Measurements from ENCODE around the gene RNF2. TPM values are rescaled to one million over a fixed set of nuclear protein-coding genes. Genes with fewer than 3 reads are reported as not detected.

The RNF2 gene
- total and polyA plus RNA-seq, 7 donors, result 5.0 to 15.3 (median 8.2) TPM

DNA sequence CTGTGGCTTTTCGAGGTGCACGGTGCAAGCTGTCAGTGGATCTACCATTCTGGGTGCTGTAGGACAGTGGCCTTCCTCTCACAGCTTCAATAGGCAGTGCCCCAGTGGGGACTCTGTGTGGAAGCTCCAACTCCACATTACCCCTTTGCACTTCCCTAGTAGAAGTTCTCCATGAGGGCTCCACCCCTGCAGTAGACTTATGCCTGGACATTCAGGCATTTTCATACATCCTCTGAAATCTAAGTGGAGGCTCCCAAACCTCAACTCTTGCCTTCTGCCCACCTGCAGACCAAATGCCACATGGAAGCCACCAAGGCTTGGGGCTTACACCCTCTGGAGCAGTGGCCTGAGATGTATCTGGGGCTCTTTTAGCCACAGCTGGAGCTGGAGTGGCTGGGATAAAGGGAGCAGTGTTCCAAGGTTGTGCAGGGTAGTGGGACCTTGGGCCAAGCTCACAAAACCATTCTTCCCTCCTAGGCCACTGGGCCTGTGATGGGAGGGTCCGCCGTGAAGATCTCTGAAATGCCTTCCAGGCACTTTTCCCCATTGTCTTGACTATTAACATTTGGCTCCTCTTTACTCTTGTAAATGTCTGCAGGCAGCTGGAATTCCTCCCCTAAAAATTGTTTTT lies 18.0 kb upstream of the RNF2 start:
- H3K27ac ChIP-seq, result no peak overlapping the region
- peaks cover 5% of the 10 kb centered on the region for H3K9me3 ChIP-seq
- intact Hi-C loops (cut with DNase I), result no loop called here
- TF ChIP-seq, protein P1, sequence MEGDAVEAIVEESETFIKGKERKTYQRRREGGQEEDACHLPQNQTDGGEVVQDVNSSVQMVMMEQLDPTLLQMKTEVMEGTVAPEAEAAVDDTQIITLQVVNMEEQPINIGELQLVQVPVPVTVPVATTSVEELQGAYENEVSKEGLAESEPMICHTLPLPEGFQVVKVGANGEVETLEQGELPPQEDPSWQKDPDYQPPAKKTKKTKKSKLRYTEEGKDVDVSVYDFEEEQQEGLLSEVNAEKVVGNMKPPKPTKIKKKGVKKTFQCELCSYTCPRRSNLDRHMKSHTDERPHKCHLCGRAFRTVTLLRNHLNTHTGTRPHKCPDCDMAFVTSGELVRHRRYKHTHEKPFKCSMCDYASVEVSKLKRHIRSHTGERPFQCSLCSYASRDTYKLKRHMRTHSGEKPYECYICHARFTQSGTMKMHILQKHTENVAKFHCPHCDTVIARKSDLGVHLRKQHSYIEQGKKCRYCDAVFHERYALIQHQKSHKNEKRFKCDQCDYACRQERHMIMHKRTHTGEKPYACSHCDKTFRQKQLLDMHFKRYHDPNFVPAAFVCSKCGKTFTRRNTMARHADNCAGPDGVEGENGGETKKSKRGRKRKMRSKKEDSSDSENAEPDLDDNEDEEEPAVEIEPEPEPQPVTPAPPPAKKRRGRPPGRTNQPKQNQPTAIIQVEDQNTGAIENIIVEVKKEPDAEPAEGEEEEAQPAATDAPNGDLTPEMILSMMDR (IDR thresholded peaks at IDR 0.05), result no peak
- H3K4me3 ChIP-seq, result no peak overlapping the region
- no peaks in the 10 kb centered on the region for H3K27me3 ChIP-seq (ENCODE audit: insufficient read depth in 3 of 3, low read length in 2 of 3)
- no peak for ATAC-seq
- 94 to 100% (median 99%) methylated on average over 4 of the region's 4 CpGs for WGBS, 3 donors
- H3K4me1 ChIP-seq, result no peaks in the 10 kb centered on the region
- no peaks in the 10 kb centered on the region for H3K36me3 ChIP-seq (ENCODE audit: insufficient read depth in 1 of 2, low read depth in 1 of 2)
- no peak for DNase-seq

DNA sequence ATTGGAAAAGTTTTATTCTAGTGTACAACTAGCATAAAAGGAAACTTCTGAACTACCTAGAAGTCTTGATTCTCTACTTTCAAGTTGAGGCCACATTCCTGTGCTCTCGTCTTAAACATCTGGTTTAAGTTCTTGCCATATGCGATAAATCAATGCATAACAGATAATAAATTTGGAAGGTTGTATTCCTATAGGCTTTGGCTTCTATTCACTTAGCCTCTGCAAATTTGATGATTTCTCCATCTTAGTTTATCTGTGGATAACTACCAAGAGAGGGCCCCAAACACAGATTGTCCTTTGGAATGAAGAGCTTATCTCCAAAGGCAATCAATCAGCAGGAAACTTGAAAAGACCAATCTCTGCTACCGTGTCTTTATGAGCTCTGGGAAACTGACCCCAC lies 11.7 kb upstream of the RNF2 start:
- intact Hi-C loops (cut with DNase I), result no loop called here
- no peak overlapping the region for H3K27ac ChIP-seq
- ATAC-seq (no peak), DNase-seq (no peak)
- no peaks in the 10 kb centered on the region for H3K9me3 ChIP-seq
- no peak overlapping the region for H3K4me3 ChIP-seq
- TF ChIP-seq, protein P1 (IDR thresholded peaks at IDR 0.05), result no peak
- H3K4me1 ChIP-seq, result no peaks in the 10 kb centered on the region
- no peaks in the 10 kb centered on the region for H3K36me3 ChIP-seq (ENCODE audit: insufficient read depth in 1 of 2, low read depth in 1 of 2)
- H3K27me3 ChIP-seq (ENCODE audit: insufficient read depth in 3 of 3, low read length in 2 of 3), result no peaks in the 10 kb centered on the region
- WGBS, 3 donors, result 56 to 59% (median 57%) methylated on average over 3 of the region's 3 CpGs

DNA sequence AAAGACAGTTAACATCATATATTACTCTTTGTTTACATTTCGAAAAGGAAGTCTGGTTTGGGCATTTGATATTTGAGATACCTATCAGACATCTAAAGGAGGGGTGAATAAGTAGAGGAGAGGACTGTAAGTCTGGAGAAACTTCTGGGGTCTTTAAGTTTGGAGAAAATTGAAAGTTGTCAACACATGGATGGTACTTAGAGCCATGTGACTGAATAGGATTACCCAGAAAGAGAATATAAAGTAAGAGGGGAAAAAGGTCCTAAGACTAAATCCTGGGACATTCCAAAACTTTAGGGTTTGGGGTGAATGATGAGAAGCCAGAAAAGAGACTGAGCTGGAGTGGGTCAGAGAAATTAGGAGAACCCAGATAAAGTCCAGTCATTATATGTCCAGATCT lies 10.1 kb upstream of the RNF2 start:
- intact Hi-C loops (cut with DNase I), result no loop called here
- H3K27ac ChIP-seq, result no peak overlapping the region

DNA sequence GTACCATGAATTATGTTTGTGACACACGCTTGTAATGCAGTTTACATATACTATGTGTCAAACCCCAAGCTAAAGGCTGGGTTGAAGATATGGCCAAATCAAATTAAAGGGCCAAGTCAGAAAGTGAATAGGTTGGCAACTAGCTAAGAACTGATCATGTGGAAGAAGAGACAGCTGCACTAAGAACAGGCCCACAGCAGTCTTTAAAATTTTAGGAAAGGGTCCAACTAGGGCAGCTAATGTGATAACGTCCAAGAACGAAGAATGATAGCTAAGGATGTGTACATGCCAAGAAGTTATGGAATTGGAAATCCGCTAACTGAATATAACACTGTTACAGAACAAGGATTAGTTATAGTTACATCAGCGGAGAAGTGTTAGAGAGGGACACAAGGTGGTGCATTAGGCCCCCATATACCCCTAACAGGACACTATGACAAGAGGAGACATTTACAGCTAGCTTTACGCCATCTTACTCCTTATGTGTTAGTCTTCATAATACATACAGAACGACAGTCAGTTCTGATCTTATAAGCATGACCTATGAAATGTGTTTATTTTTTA lies 6.5 kb upstream of the RNF2 start:
- H3K36me3 ChIP-seq (ENCODE audit: insufficient read depth in 1 of 2, low read depth in 1 of 2), result no peaks in the 10 kb centered on the region
- intact Hi-C loops (cut with DNase I), result no loop called here
- 46 to 63% (median 47%) methylated on average over 7 of the region's 7 CpGs for WGBS, 3 donors
- no peaks in the 10 kb centered on the region for H3K9me3 ChIP-seq
- H3K4me3 ChIP-seq, result no peak overlapping the region
- TF ChIP-seq, protein P1 (IDR thresholded peaks at IDR 0.05), result no peak
- no peaks in the 10 kb centered on the region for H3K27me3 ChIP-seq (ENCODE audit: insufficient read depth in 3 of 3, low read length in 2 of 3)
- DNase-seq (no peak), ATAC-seq (peak; percentile 42 to 71 (median 55))
- no peak overlapping the region for H3K27ac ChIP-seq
- peaks cover 5% of the 10 kb centered on the region for H3K4me1 ChIP-seq

More for the DNA sequence above, 10.1 kb upstream of the RNF2 start:
- DNase-seq, result no peak
- ATAC-seq, result no peak
- Histone ChIP-seq H3K27me3 (ENCODE audit: insufficient read depth in 3 of 3, low read length in 2 of 3) (no peaks in the 10 kb centered on the region), H3K36me3 (ENCODE audit: insufficient read depth in 1 of 2, low read depth in 1 of 2) (no peaks in the 10 kb centered on the region), H3K9me3 (no peaks in the 10 kb centered on the region), H3K4me3 (no peak overlapping the region), H3K4me1 (peaks cover 5% of the 10 kb centered on the region)
- TF ChIP-seq, protein P1 (IDR thresholded peaks at IDR 0.05), result no peak
- WGBS, 3 donors, result 69 to 91% (median 75%) methylated on average over 1 of the region's 1 CpG

All from psoas muscle (tissue), 8 donors.